GM21619 (cell line): ENCODE data around the gene HLTF.

Source experiments
- ATAC-seq: cut with Tn5 transposase; IDR thresholded peaks from one replicate; pipeline ENCODE4 v1.9.1; 2021; ENCODE audit not compliant: unreplicated experiment

HLTF gene

GRCh38 chr3:149090461-149090860 is 4.1 kb upstream of the HLTF start:
- ATAC-seq, result no peak

GRCh38 chr3:149089395-149089794 is 3.1 kb upstream of the HLTF start:
- ATAC-seq, result no peak

- no peak for ATAC-seq
Observed at GRCh38 chr3:149087208-149087607, 875 bp upstream of the HLTF start.

- peak; percentile 34 for ATAC-seq
Observed at GRCh38 chr3:149085828-149086231, 503 bp downstream of the HLTF start.

- no peak for ATAC-seq
Observed at GRCh38 chr3:149081772-149082171, 4.6 kb downstream of the HLTF start.

GRCh38 chr3:149080699-149081091 is 5.6 kb downstream of the HLTF start:
- no peak for ATAC-seq

GRCh38 chr3:149080011-149080698 is 6.2 kb downstream of the HLTF start:
- ATAC-seq, result no peak

- no peak for ATAC-seq
Observed at GRCh38 chr3:149077628-149078027, 8.7 kb downstream of the HLTF start.

- no peak for ATAC-seq
Observed at GRCh38 chr3:149067883-149068282, 18.4 kb downstream of the HLTF start.

- ATAC-seq, result no peak
Observed at GRCh38 chr3:149061776-149062175, 24.6 kb downstream of the HLTF start.

- ATAC-seq, result no peak
Observed at GRCh38 chr3:149058602-149059001, 27.7 kb downstream of the HLTF start.

- no peak for ATAC-seq
Observed at GRCh38 chr3:149058198-149058597, 28.1 kb downstream of the HLTF start.

- no peak for ATAC-seq
Observed at GRCh38 chr3:149055575-149055974, 30.8 kb downstream of the HLTF start.

- ATAC-seq, result no peak
Observed at GRCh38 chr3:149044339-149045083, 41.8 kb downstream of the HLTF start.

- ATAC-seq, result peak; percentile 87
Observed at GRCh38 chr3:149042789-149043386, 43.4 kb downstream of the HLTF start.

- ATAC-seq, result no peak
Observed at GRCh38 chr3:149038322-149038721, 48.0 kb downstream of the HLTF start.

- ATAC-seq, result no peak
Observed at GRCh38 chr3:149037684-149038083, 48.6 kb downstream of the HLTF start.

- ATAC-seq, result no peak
Observed at GRCh38 chr3:149031096-149031495, 55.2 kb downstream of the HLTF start.

- no peak for ATAC-seq
Observed at GRCh38 chr3:149026718-149027117, 59.6 kb downstream of the HLTF start.

- no peak for ATAC-seq
Observed at GRCh38 chr3:149023951-149024350, 62.4 kb downstream of the HLTF start.

GRCh38 chr3:149021830-149022229 is 64.5 kb downstream of the HLTF start:
- ATAC-seq, result no peak

- ATAC-seq, result no peak
Observed at GRCh38 chr3:149020839-149021252, 65.5 kb downstream of the HLTF start.
